ENCODE results near the gene ODR4. TPM values are rescaled to one million over a fixed set of nuclear protein-coding genes. Genes with fewer than 3 reads are reported as not detected.
"Not testable (repeated sequence)": the region's sequence is repeated elsewhere in the genome, so short reads cannot be mapped to it uniquely, and the experiment has no call there.

Gene ODR4
- total RNA-seq, 4 donors from 2014 or later: 12.8 to 39.8 (median 19.9) TPM

- Histone ChIP-seq H3K4me1 (no peaks in the 10 kb centered on the region), H3K4me3 (no peak overlapping the region), H3K27me3 (no peaks in the 10 kb centered on the region), H3K9me3 (no peaks in the 10 kb centered on the region), H3K27ac (no peak overlapping the region), H3K36me3 (peaks cover 92% of the 10 kb centered on the region)
- DNase-seq (ENCODE audit: low spot score in 2 of 2): no peak
- TF ChIP-seq POLR2AphosphoS5 (IDR thresholded peaks at IDR 0.05): no peak
- TF ChIP-seq, protein P1, sequence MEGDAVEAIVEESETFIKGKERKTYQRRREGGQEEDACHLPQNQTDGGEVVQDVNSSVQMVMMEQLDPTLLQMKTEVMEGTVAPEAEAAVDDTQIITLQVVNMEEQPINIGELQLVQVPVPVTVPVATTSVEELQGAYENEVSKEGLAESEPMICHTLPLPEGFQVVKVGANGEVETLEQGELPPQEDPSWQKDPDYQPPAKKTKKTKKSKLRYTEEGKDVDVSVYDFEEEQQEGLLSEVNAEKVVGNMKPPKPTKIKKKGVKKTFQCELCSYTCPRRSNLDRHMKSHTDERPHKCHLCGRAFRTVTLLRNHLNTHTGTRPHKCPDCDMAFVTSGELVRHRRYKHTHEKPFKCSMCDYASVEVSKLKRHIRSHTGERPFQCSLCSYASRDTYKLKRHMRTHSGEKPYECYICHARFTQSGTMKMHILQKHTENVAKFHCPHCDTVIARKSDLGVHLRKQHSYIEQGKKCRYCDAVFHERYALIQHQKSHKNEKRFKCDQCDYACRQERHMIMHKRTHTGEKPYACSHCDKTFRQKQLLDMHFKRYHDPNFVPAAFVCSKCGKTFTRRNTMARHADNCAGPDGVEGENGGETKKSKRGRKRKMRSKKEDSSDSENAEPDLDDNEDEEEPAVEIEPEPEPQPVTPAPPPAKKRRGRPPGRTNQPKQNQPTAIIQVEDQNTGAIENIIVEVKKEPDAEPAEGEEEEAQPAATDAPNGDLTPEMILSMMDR (IDR thresholded peaks at IDR 0.05): no peak
- no peak for TF ChIP-seq POLR2A (IDR thresholded peaks at IDR 0.05)
- no peak for TF ChIP-seq EP300 (IDR thresholded peaks at IDR 0.05)
- WGBS: 90% methylated on average over 5 of the region's 5 CpGs
These were observed 34.9 kb upstream of the ODR4 start for GRCh38 chr1:186340772-186341171.

GRCh38 chr1:186347837-186348691 lies 27.6 kb upstream of the ODR4 start:
- not testable (repeated sequence) for H3K27ac ChIP-seq; H3K27me3 ChIP-seq; H3K9me3 ChIP-seq; DNase-seq (ENCODE audit: low spot score in 2 of 2); H3K4me3 ChIP-seq; H3K4me1 ChIP-seq
- peaks cover 98% of the 10 kb centered on the region for H3K36me3 ChIP-seq
- 92% methylated on average over 8 of the region's 8 CpGs for WGBS

- peaks cover 17% of the 10 kb centered on the region for H3K36me3 ChIP-seq
- peak overlapping the region; percentile 97 for H3K27ac ChIP-seq
- WGBS: 1% methylated on average over 19 of the region's 37 CpGs
- H3K4me3 ChIP-seq: peak overlapping the region; percentile 64
- no peaks in the 10 kb centered on the region for H3K27me3 ChIP-seq
- peaks cover 30% of the 10 kb centered on the region for H3K4me1 ChIP-seq
- no peak for DNase-seq (ENCODE audit: low spot score in 2 of 2)
- no peaks in the 10 kb centered on the region for H3K9me3 ChIP-seq
- TF ChIP-seq EP300 (IDR thresholded peaks at IDR 0.05) (no peak), POLR2AphosphoS5 (IDR thresholded peaks at IDR 0.05) (no peak), POLR2A (IDR thresholded peaks at IDR 0.05) (no peak)
- TF ChIP-seq, protein P1 (IDR thresholded peaks at IDR 0.05): no peak
These were observed 1.1 kb upstream of the ODR4 start for GRCh38 chr1:186374303-186375151.

DNA sequence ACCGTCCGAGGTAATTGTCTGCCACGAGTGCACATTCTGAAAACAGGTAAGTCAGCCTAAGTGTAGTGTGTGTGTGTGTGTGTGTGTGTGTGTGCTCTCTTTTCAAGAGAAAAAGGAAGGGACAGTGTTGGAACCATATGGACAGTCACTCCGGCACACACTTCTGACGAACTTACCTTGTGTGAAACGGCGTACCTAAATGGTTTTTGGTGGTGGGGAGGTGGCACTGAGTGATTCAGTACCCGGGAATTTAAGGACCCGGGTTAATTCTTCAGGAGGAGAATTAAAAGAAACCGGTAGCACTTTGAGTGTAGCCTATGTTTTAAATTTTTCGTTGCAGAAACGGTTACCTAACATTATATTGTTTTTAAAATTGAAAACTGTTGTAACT lies 286 bp downstream of the ODR4 start:
- Histone ChIP-seq H3K9me3 (no peaks in the 10 kb centered on the region), H3K4me3 (peak overlapping the region; percentile 64), H3K4me1 (peaks cover 30% of the 10 kb centered on the region), H3K36me3 (peaks cover 17% of the 10 kb centered on the region), H3K27ac (peak overlapping the region; percentile 97), H3K27me3 (no peaks in the 10 kb centered on the region)
- TF ChIP-seq POLR2A (IDR thresholded peaks at IDR 0.05) (no peak), POLR2AphosphoS5 (IDR thresholded peaks at IDR 0.05) (no peak), EP300 (IDR thresholded peaks at IDR 0.05) (no peak)
- TF ChIP-seq, protein P1 (IDR thresholded peaks at IDR 0.05): no peak
- no peak for DNase-seq (ENCODE audit: low spot score in 2 of 2)
- WGBS: 0% methylated on average over 12 of the region's 12 CpGs

GRCh38 chr1:186386725-186387383 lies 11.2 kb downstream of the ODR4 start:
- no peak overlapping the region for H3K27ac ChIP-seq
- H3K27me3 ChIP-seq: no peaks in the 10 kb centered on the region
- H3K36me3 ChIP-seq: peaks cover 60% of the 10 kb centered on the region
- no peak overlapping the region for H3K4me3 ChIP-seq
- no peak for DNase-seq (ENCODE audit: low spot score in 2 of 2)
- H3K4me1 ChIP-seq: no peaks in the 10 kb centered on the region
- WGBS: 92% methylated on average over 3 of the region's 3 CpGs
- TF ChIP-seq POLR2AphosphoS5 (IDR thresholded peaks at IDR 0.05): no peak
- TF ChIP-seq, protein P1 (IDR thresholded peaks at IDR 0.05): no peak
- no peak for TF ChIP-seq POLR2A (IDR thresholded peaks at IDR 0.05)
- no peak for TF ChIP-seq EP300 (IDR thresholded peaks at IDR 0.05)
- H3K9me3 ChIP-seq: no peaks in the 10 kb centered on the region

Data from suprapubic skin (tissue), 4 donors.